Progenitor cell of endocrine pancreas (in vitro differentiated cells): ENCODE measurements around the gene DNAAF5. TPM values are rescaled to one million over a fixed set of nuclear protein-coding genes. Genes with fewer than 3 reads are reported as not detected.

Source experiments
- DNase-seq: peaks from one replicate; pipeline ENCODE4 v3.0.0; 2021; ENCODE audit warnings: low spot score; ENCODE audit not compliant: unreplicated experiment
- H3K27ac Mint-ChIP-seq: 2 replicates; pipeline ENCODE4 v1.8.0; 2021; ENCODE audit warnings: mild to moderate bottlenecking, moderate library complexity, mixed read lengths
- H3K27me3 Mint-ChIP-seq: 2 replicates; pipeline ENCODE4 v1.8.0; 2021; ENCODE audit warnings: mixed read lengths
- H3K36me3 Mint-ChIP-seq: 2 replicates; pipeline ENCODE4 v1.8.0; 2022; ENCODE audit warnings: mixed read lengths; ENCODE audit not compliant: insufficient read depth
- H3K4me1 Mint-ChIP-seq: 2 replicates; pipeline ENCODE4 v1.8.0; 2021; ENCODE audit warnings: low read depth, mixed read lengths
- H3K4me3 Mint-ChIP-seq: 2 replicates; pipeline ENCODE4 v1.8.0; 2021; ENCODE audit warnings: low read depth, mild to moderate bottlenecking, moderate library complexity, mixed read lengths
- H3K9me3 Mint-ChIP-seq: 2 replicates; pipeline ENCODE4 v1.8.0; 2021; ENCODE audit warnings: low read depth, mixed read lengths
- CTCF ChIP-seq: fragments of 200-600 bp; sonication (generic); IDR thresholded peaks from one replicate; pipeline ENCODE4 v1.5.0; 2021; ENCODE audit warnings: antibody characterized with exemption, mild to moderate bottlenecking; ENCODE audit not compliant: unreplicated experiment
- total RNA-seq: library from RNA; stranded (reverse); gene quantifications from 2 replicates; pipeline ENCODE4 v1.2.1, GENCODE V29; 2021

The DNAAF5 gene
- total RNA-seq, 1 donor from 2014 or later = 51.0 TPM

- peaks cover 5% of the 10 kb centered on the region for H3K36me3 Mint-ChIP-seq
- peak overlapping the region; percentile 60 for H3K27ac Mint-ChIP-seq
- H3K4me1 Mint-ChIP-seq = peaks cover 12% of the 10 kb centered on the region
- DNase-seq = no peak
- H3K9me3 Mint-ChIP-seq = no peaks in the 10 kb centered on the region
- no peak overlapping the region for H3K4me3 Mint-ChIP-seq
- no peak for TF ChIP-seq CTCF
- no peaks in the 10 kb centered on the region for H3K27me3 Mint-ChIP-seq
Observed at GRCh38 chr7:826230-826917, 99.9 kb downstream of the DNAAF5 start.

GRCh38 chr7:828793-829561 is 102.5 kb downstream of the DNAAF5 start:
- Mint-ChIP-seq H3K27me3 (no peaks in the 10 kb centered on the region), H3K4me3 (no peak overlapping the region), H3K4me1 (peaks cover 17% of the 10 kb centered on the region), H3K9me3 (no peaks in the 10 kb centered on the region), H3K27ac (no peak overlapping the region), H3K36me3 (peaks cover 7% of the 10 kb centered on the region)
- DNase-seq = no peak
- TF ChIP-seq CTCF = no peak

- TF ChIP-seq CTCF = no peak
- DNase-seq = no peak
- Mint-ChIP-seq H3K4me1 (peaks cover 17% of the 10 kb centered on the region), H3K27me3 (no peaks in the 10 kb centered on the region), H3K9me3 (no peaks in the 10 kb centered on the region), H3K27ac (peak overlapping the region; percentile 23), H3K4me3 (no peak overlapping the region), H3K36me3 (peaks cover 7% of the 10 kb centered on the region)
Observed at GRCh38 chr7:830069-830468, 103.6 kb downstream of the DNAAF5 start.

GRCh38 chr7:831596-832166 is 105.2 kb downstream of the DNAAF5 start:
- Mint-ChIP-seq H3K4me3 (no peak overlapping the region), H3K4me1 (peaks cover 15% of the 10 kb centered on the region), H3K27ac (peak overlapping the region; percentile 68), H3K36me3 (peaks cover 7% of the 10 kb centered on the region), H3K9me3 (no peaks in the 10 kb centered on the region), H3K27me3 (no peaks in the 10 kb centered on the region)
- no peak for TF ChIP-seq CTCF
- DNase-seq = no peak

- H3K36me3 Mint-ChIP-seq = peaks cover 6% of the 10 kb centered on the region
- H3K27me3 Mint-ChIP-seq = no peaks in the 10 kb centered on the region
- DNase-seq = no peak
- TF ChIP-seq CTCF = no peak
- H3K4me1 Mint-ChIP-seq = peaks cover 15% of the 10 kb centered on the region
- H3K4me3 Mint-ChIP-seq = no peak within 1 kb of the TSS
- H3K9me3 Mint-ChIP-seq = no peaks in the 10 kb centered on the region
- peak within 1 kb of the TSS; percentile 91 for H3K27ac Mint-ChIP-seq
Observed at GRCh38 chr7:832167-832967, 105.9 kb downstream of the DNAAF5 start, which contains the start of gene SUN1. Gene SUN1, plus strand, starts transcription at chr7:832476. Its CDS starts 49 bp downstream, at chr7:832525.
